NT2/D1 (cell line): Measurements from ENCODE around the gene TMEM11.

Experiments
- DNase-seq: peaks from one replicate; pipeline ENCODE4 v3.0.0-alpha.2; 2011; ENCODE audit warnings: low read depth, low spot score
- H3K27me3 ChIP-seq: 2 replicates; pipeline ENCODE4 v1.6.0; 2011; ENCODE audit warnings: mild to moderate bottlenecking; ENCODE audit not compliant: insufficient read length, insufficient read depth
- H3K36me3 ChIP-seq: 2 replicates; pipeline ENCODE4 v1.6.1; 2011; ENCODE audit warnings: mild to moderate bottlenecking, low read length, mixed read lengths; ENCODE audit not compliant: insufficient read depth, insufficient read length
- H3K4me1 ChIP-seq: 2 replicates; pipeline ENCODE4 v1.5.1; 2011; ENCODE audit not compliant: insufficient read depth, insufficient read length
- H3K4me3 ChIP-seq: 2 replicates; pipeline ENCODE4 v1.5.1; 2011; ENCODE audit warnings: low read depth; ENCODE audit not compliant: insufficient read length
- H3K9ac ChIP-seq: 2 replicates; pipeline ENCODE4 v1.6.0; 2011; ENCODE audit warnings: low read depth; ENCODE audit not compliant: insufficient read length
- H3K9me3 ChIP-seq: 2 replicates; pipeline ENCODE4 v1.5.1; 2011; ENCODE audit warnings: mild to moderate bottlenecking, low read length; ENCODE audit not compliant: insufficient read depth
- SUZ12 ChIP-seq: IDR thresholded peaks from 2 replicates; pipeline ENCODE4 v1.6.1; 2011; ENCODE audit not compliant: insufficient read length, insufficient read depth; ENCODE audit errors: extremely low read depth
- YY1 ChIP-seq: IDR thresholded peaks from 2 replicates; pipeline ENCODE4 v1.6.1; 2011; ENCODE audit not compliant: insufficient read length, insufficient read depth
- ZNF274 ChIP-seq: IDR thresholded peaks from 2 replicates; pipeline ENCODE4 v1.6.1; 2011; ENCODE audit warnings: mild to moderate bottlenecking, low read depth, low read length

TMEM11 gene

GRCh38 chr17:21241564-21241963 lies 27.6 kb upstream of the TMEM11 start:
- peaks cover 44% of the 10 kb centered on the region for H3K4me1 ChIP-seq
- no peak overlapping the region for H3K4me3 ChIP-seq
- no peaks in the 10 kb centered on the region for H3K9me3 ChIP-seq
- DNase-seq = no peak
- H3K36me3 ChIP-seq = no peaks in the 10 kb centered on the region
- no peak overlapping the region for H3K9ac ChIP-seq
- H3K27me3 ChIP-seq = no peaks in the 10 kb centered on the region
- no peak for TF ChIP-seq SUZ12

GRCh38 chr17:21240369-21241055 lies 26.6 kb upstream of the TMEM11 start:
- no peaks in the 10 kb centered on the region for H3K9me3 ChIP-seq
- H3K9ac ChIP-seq = peak overlapping the region; percentile 44
- no peak overlapping the region for H3K4me3 ChIP-seq
- peaks cover 44% of the 10 kb centered on the region for H3K4me1 ChIP-seq
- TF ChIP-seq SUZ12 = no peak
- TF ChIP-seq ZNF274 = no peak
- no peak for TF ChIP-seq YY1
- H3K27me3 ChIP-seq = no peaks in the 10 kb centered on the region
- no peak for DNase-seq
- no peaks in the 10 kb centered on the region for H3K36me3 ChIP-seq

GRCh38 chr17:21239680-21240368 lies 25.9 kb upstream of the TMEM11 start:
- Histone ChIP-seq H3K4me1 (peaks cover 44% of the 10 kb centered on the region), H3K9me3 (no peaks in the 10 kb centered on the region), H3K36me3 (no peaks in the 10 kb centered on the region), H3K9ac (peak overlapping the region; percentile 44), H3K4me3 (no peak overlapping the region), H3K27me3 (no peaks in the 10 kb centered on the region)
- TF ChIP-seq ZNF274 (no peak), YY1 (no peak), SUZ12 (no peak)
- DNase-seq = no peak

- no peaks in the 10 kb centered on the region for H3K36me3 ChIP-seq
- no peaks in the 10 kb centered on the region for H3K9me3 ChIP-seq
- peaks cover 17% of the 10 kb centered on the region for H3K4me1 ChIP-seq
- H3K27me3 ChIP-seq = no peaks in the 10 kb centered on the region
- no peak overlapping the region for H3K4me3 ChIP-seq
- H3K9ac ChIP-seq = no peak overlapping the region
- no peak for DNase-seq
- no peak for TF ChIP-seq SUZ12
- TF ChIP-seq ZNF274 = no peak
- no peak for TF ChIP-seq YY1
Observed at GRCh38 chr17:21235921-21236320, 22.0 kb upstream of the TMEM11 start.

GRCh38 chr17:21233581-21234347 lies 19.8 kb upstream of the TMEM11 start:
- H3K9me3 ChIP-seq = no peaks in the 10 kb centered on the region
- no peak overlapping the region for H3K9ac ChIP-seq
- no peaks in the 10 kb centered on the region for H3K36me3 ChIP-seq
- no peak for TF ChIP-seq SUZ12
- no peak for DNase-seq
- no peak overlapping the region for H3K4me3 ChIP-seq
- H3K27me3 ChIP-seq = no peaks in the 10 kb centered on the region
- no peaks in the 10 kb centered on the region for H3K4me1 ChIP-seq

- no peaks in the 10 kb centered on the region for H3K36me3 ChIP-seq
- H3K9me3 ChIP-seq = no peaks in the 10 kb centered on the region
- DNase-seq = no peak
- H3K9ac ChIP-seq = no peak overlapping the region
- H3K4me1 ChIP-seq = no peaks in the 10 kb centered on the region
- no peak for TF ChIP-seq SUZ12
- no peak for TF ChIP-seq YY1
- TF ChIP-seq ZNF274 = no peak
- no peak overlapping the region for H3K4me3 ChIP-seq
- H3K27me3 ChIP-seq = no peaks in the 10 kb centered on the region
Observed at GRCh38 chr17:21232033-21232749, 18.2 kb upstream of the TMEM11 start.

- H3K27me3 ChIP-seq = no peaks in the 10 kb centered on the region
- no peak overlapping the region for H3K4me3 ChIP-seq
- H3K4me1 ChIP-seq = no peaks in the 10 kb centered on the region
- no peak overlapping the region for H3K9ac ChIP-seq
- TF ChIP-seq ZNF274 = no peak
- no peak for TF ChIP-seq SUZ12
- no peaks in the 10 kb centered on the region for H3K36me3 ChIP-seq
- H3K9me3 ChIP-seq = no peaks in the 10 kb centered on the region
- no peak for DNase-seq
Observed at GRCh38 chr17:21231533-21231932, 17.6 kb upstream of the TMEM11 start.
